ENCODE measurements around the gene OSBPL1A. TPM values are rescaled to one million over a fixed set of nuclear protein-coding genes. Genes with fewer than 3 reads are reported as not detected.
A peak's percentile ranks its signal among the peaks of the same experiment; 100 is the strongest.

Gene OSBPL1A
- total RNA-seq, 2 donors from 2014 or later = 2.0 TPM; not detected in 1

DNA sequence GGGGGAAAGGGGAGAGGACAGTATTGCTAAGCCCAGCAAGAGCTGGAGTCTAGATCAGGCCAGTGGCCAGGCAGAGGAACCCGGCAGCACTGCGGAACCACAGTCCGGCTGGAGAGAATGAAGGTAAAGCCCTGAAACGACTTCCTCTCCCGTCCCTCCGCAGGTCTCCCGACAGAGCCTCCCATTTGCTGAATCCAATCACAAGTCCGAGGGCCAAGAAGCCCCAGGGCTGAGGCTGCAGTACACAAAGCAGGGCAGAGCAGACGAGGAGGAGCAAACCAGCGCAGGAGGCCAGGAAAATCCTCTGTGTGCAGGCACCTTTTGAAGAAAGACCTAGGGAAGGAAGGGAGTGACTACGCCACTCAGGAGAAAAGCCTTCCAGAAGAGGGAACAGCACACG lies 104.4 kb downstream of the OSBPL1A start:
- no peaks in the 10 kb centered on the region for H3K4me1 Mint-ChIP-seq (ENCODE audit: low read depth in 2 of 2)
- no peak for DNase-seq (ENCODE audit: low spot score)
- H3K36me3 Mint-ChIP-seq = no peaks in the 10 kb centered on the region
- H3K27me3 Mint-ChIP-seq = peaks cover 16 to 40% of the 10 kb centered on the region in 2 donors
- H3K9me3 Mint-ChIP-seq = no peaks in the 10 kb centered on the region
- H3K4me3 Mint-ChIP-seq = no peak overlapping the region
- no peak for ATAC-seq
- no peak overlapping the region for H3K27ac Mint-ChIP-seq

DNA sequence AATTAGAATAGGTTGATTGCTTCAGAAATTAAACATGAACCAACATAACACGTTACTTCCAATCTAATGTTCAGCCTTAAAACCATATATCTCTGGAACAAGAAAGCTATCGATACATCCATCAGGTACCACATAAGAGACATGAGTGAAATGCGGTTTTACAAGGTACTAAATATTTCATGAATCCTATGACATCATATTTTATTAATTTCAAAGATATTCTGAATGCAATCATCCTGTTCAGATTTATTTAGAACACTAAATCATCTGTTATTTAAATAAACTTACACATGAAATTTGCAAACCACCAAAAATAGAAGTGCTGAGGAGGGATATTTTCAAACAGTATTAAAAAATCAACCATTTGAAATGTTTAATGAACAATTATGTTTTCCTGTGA lies 119.0 kb downstream of the OSBPL1A start:
- no peak overlapping the region for H3K27ac Mint-ChIP-seq
- ATAC-seq (no peak), DNase-seq (ENCODE audit: low spot score) (no peak)
- no peaks in the 10 kb centered on the region for H3K36me3 Mint-ChIP-seq
- H3K4me1 Mint-ChIP-seq (ENCODE audit: low read depth in 2 of 2) = no peaks in the 10 kb centered on the region
- H3K9me3 Mint-ChIP-seq = no peaks in the 10 kb centered on the region
- H3K27me3 Mint-ChIP-seq = peaks cover 16 to 24% of the 10 kb centered on the region in 2 donors
- H3K4me3 Mint-ChIP-seq = no peak overlapping the region

DNA sequence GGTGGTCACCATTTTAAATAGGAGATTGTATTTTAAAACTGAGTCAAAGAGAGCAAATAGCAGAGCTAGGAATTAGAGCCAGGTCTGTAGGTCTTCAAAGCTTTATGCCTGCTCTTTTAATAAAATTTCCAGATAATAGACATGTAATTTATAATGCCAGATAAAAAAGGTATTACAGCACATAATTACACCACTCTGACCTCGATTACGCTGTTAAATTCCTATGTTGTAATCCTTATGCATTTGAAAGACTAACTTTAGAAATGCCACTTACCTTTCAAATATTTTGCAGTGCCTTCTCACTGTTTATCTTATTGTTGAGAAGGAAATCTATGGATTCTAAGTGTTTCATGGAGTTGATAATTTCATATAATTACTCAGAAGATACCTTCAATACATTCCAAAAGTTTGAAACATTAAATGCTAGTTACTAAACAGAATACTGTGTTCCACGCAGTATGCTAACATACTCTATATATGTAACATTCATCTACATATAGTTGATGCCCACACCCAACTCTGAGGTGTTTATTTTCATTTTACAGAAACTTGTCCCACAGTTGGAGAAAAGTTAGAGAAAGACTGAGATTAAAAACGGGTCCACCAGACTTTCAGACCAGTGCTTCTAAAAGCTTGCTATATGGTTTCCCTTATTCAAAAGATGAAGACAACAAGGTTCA lies 120.0 kb downstream of the OSBPL1A start:
- DNase-seq (ENCODE audit: low spot score) (no peak), ATAC-seq (no peak)
- peaks cover 17 to 20% of the 10 kb centered on the region in 2 donors for H3K27me3 Mint-ChIP-seq
- no peaks in the 10 kb centered on the region for H3K4me1 Mint-ChIP-seq (ENCODE audit: low read depth in 2 of 2)
- H3K27ac Mint-ChIP-seq = no peak overlapping the region
- no peaks in the 10 kb centered on the region for H3K9me3 Mint-ChIP-seq
- H3K4me3 Mint-ChIP-seq = no peak overlapping the region
- no peaks in the 10 kb centered on the region for H3K36me3 Mint-ChIP-seq

DNA sequence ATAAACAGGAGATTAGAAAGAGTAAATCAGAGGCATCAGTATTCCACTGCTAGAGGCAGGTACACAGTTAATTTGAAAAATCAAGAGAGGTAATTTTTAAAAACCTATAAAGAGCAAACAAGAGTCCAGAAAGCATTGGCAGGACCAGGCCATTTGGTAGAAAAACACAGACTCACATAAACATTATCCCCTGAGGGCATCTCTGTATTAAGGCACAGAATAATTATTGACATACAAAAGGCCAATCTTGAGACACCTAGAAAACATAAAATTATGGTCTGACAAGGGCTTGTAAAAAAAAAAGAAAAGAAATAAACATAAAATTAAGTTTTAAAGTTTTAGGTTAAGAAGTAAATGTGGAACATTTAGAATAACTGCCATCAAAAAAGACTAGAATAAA lies 120.6 kb downstream of the OSBPL1A start:
- no peak for ATAC-seq
- H3K9me3 Mint-ChIP-seq = no peaks in the 10 kb centered on the region

DNA sequence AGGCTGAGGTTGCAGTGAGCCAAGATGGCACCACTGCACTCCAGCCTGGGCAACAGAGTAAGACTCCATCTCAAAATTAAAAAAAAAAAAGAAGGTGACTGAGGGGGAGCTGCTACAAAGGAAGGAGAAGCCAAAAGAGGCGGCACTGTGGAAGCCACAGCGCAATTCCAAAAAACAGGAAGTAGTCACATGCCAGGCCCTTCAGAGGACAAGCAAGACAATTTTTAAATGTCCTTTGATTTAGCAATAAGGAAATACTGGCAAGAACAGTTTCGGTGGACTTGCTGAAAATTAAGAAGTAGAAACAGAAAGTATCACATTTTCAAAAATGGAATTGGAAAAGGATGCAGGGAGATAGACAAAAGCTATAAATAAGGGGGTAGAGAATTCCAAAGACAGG lies 122.8 kb downstream of the OSBPL1A start:
- Mint-ChIP-seq H3K27me3 (peaks cover 28 to 39% of the 10 kb centered on the region in 2 donors), H3K27ac (no peak overlapping the region), H3K36me3 (no peaks in the 10 kb centered on the region), H3K4me1 (ENCODE audit: low read depth in 2 of 2) (no peaks in the 10 kb centered on the region), H3K9me3 (no peaks in the 10 kb centered on the region), H3K4me3 (no peak overlapping the region)
- ATAC-seq = no peak
- no peak for DNase-seq (ENCODE audit: low spot score)

More for the DNA sequence above, 120.6 kb downstream of the OSBPL1A start:
- no peaks in the 10 kb centered on the region for H3K4me1 Mint-ChIP-seq (ENCODE audit: low read depth in 2 of 2)
- H3K27ac Mint-ChIP-seq = no peak overlapping the region
- DNase-seq (ENCODE audit: low spot score) = no peak
- H3K27me3 Mint-ChIP-seq = peaks cover 20 to 25% of the 10 kb centered on the region in 2 donors
- no peaks in the 10 kb centered on the region for H3K36me3 Mint-ChIP-seq
- no peak overlapping the region for H3K4me3 Mint-ChIP-seq

DNA sequence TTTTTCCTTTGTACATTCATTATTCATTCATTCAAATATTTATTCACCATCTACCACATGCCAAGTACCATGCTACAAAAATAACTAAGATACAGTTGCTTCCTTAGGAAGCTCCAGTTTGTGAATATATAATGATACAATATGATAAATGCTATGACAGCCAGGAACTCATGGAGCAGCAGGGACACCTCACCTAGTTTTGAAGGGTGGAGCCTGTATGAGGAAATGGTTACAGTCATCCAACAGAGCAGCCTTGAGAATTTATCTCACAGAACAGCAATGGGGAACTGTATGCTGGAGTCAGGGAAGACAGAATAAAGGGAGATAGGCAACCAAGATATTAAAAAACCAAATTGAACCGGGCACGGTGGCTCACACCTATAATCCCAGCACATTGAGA lies 124.0 kb downstream of the OSBPL1A start:
- DNase-seq (ENCODE audit: low spot score) (no peak), ATAC-seq (no peak)
- no peaks in the 10 kb centered on the region for H3K4me1 Mint-ChIP-seq (ENCODE audit: low read depth in 2 of 2)
- H3K27ac Mint-ChIP-seq = no peak overlapping the region
- peaks cover 32 to 49% of the 10 kb centered on the region in 2 donors for H3K27me3 Mint-ChIP-seq
- H3K36me3 Mint-ChIP-seq = no peaks in the 10 kb centered on the region
- no peak overlapping the region for H3K4me3 Mint-ChIP-seq
- no peaks in the 10 kb centered on the region for H3K9me3 Mint-ChIP-seq

DNA sequence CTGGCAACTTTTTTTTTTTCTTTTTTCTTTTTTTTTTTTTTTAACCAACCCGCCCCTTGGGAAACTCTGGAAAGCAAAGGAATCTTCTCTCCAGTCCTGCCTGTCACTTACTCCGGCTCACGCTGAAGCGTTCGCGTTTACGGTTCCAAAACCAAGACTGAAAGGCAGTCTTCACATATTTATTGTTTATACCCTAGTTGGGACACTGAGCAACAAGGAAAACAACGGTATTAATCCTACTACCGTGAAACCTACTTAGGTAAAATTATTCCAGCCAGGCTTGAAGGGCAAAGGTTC lies 125.4 kb downstream of the OSBPL1A start:
- no peak for ATAC-seq
- Mint-ChIP-seq H3K4me3 (peak overlapping the region; percentile 49), H3K27ac (no peak overlapping the region), H3K9me3 (no peaks in the 10 kb centered on the region), H3K27me3 (peaks cover 37 to 54% of the 10 kb centered on the region in 2 donors), H3K4me1 (ENCODE audit: low read depth in 2 of 2) (no peaks in the 10 kb centered on the region), H3K36me3 (no peaks in the 10 kb centered on the region)
- DNase-seq (ENCODE audit: low spot score) = no peak

DNA sequence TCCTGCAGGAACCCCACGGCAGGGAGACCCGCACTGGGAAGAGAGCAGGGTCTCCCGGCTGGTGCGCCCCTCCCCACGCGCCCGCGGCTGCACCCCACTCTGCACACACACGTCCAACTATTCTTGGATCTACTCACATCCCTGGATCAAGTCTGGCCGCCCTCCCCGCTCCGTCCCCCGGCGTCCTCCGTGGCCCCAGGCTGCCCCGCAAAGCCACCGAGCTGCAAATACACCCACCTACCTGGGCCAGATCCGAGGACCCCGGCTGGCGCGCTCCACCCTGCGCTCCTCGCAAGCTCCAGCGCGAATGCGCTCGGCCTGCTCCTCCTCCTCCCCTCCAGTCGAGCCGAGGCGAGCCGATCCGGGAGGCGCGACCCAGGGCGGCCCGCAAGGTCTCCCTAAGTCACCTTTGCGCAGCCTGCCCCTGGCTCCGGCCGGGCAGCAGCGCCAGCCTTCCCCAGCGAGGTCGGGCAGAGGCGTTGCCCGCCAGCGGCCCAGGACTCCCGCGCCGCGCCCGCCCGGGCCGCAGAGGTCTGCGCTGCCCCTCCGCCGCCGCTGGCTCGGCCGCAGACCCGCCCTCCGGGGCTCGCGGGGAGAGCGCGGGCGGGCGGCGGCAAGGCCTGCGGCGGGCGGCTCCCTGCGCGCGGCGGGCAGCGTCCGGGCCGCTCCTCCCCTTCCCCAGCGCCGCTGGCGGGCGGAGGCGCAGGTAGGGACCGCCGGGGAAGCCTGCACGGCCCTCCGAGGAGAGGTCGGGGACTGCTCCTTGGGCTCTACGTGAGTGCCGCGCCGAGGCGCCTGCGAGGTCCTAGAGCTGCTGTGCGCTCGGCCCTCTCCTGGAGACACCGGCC lies 126.0 kb downstream of the OSBPL1A start:
- no peaks in the 10 kb centered on the region for H3K36me3 Mint-ChIP-seq
- no peak for DNase-seq (ENCODE audit: low spot score)
- H3K4me3 Mint-ChIP-seq = peak overlapping the region; percentile 49
- H3K27me3 Mint-ChIP-seq = peaks cover 34 to 54% of the 10 kb centered on the region in 2 donors
- no peaks in the 10 kb centered on the region for H3K9me3 Mint-ChIP-seq
- H3K27ac Mint-ChIP-seq = no peak overlapping the region
- peak; percentile 59 to 65 for ATAC-seq
- H3K4me1 Mint-ChIP-seq (ENCODE audit: low read depth in 2 of 2) = no peaks in the 10 kb centered on the region

DNA sequence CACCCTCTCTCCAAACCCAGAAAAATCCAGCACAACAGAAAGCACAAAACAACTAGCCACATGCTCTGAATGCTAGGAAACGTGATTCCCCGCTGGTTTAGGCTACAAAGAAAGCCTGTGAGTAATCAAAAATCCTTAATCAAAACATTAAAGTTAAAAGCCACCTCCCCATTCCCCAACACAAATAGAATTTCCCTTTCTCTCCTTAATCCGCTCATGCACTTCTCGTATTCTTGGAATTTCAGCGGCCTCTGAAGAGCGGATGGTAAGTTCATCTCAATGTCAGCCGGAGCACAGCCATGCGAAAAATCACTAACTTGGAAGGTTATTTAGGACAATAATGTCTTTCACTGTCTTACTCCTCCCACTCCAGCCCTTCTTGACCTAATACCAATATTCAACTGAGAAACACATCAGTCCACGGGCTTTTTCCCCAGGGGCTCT lies 126.7 kb downstream of the OSBPL1A start:
- peaks cover 37 to 60% of the 10 kb centered on the region in 2 donors for H3K27me3 Mint-ChIP-seq
- H3K4me1 Mint-ChIP-seq (ENCODE audit: low read depth in 2 of 2) = no peaks in the 10 kb centered on the region

DNA sequence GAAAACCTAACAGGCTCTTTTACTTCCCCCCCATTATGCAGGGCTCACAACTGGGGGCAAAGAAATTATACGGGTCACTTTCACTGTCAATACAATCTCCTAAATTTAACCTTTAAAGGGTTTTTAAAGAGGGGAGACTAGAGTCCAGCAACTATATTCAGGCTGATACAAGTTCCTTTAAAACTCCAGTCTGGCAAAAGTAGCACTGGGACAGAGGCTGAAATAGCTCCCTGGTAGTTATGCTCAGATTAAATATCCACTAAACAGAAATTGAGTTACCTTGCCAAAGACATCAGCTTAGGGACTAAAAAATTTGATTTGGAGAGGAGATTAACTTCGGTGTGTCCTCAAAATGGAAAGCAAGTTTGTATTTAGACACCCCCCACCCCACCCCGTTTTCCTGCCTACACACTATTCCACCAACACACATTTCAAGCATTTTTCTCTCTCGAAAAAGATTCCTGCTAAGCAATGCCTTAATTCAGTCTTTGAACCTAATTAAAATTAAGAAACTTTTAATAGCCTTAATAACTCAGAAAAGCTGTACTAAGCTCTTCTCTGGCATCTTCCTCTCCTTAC lies 127.2 kb downstream of the OSBPL1A start:
- Mint-ChIP-seq H3K27me3 (peaks cover 41 to 66% of the 10 kb centered on the region in 2 donors), H3K27ac (no peak overlapping the region), H3K4me3 (no peak overlapping the region), H3K9me3 (no peaks in the 10 kb centered on the region), H3K36me3 (no peaks in the 10 kb centered on the region), H3K4me1 (ENCODE audit: low read depth in 2 of 2) (no peaks in the 10 kb centered on the region)
- DNase-seq (ENCODE audit: low spot score) = no peak
- ATAC-seq = no peak

More for the DNA sequence above, 126.7 kb downstream of the OSBPL1A start:
- no peak for ATAC-seq
- Mint-ChIP-seq H3K36me3 (no peaks in the 10 kb centered on the region), H3K4me3 (no peak overlapping the region), H3K9me3 (no peaks in the 10 kb centered on the region), H3K27ac (no peak overlapping the region)
- no peak for DNase-seq (ENCODE audit: low spot score)

DNA sequence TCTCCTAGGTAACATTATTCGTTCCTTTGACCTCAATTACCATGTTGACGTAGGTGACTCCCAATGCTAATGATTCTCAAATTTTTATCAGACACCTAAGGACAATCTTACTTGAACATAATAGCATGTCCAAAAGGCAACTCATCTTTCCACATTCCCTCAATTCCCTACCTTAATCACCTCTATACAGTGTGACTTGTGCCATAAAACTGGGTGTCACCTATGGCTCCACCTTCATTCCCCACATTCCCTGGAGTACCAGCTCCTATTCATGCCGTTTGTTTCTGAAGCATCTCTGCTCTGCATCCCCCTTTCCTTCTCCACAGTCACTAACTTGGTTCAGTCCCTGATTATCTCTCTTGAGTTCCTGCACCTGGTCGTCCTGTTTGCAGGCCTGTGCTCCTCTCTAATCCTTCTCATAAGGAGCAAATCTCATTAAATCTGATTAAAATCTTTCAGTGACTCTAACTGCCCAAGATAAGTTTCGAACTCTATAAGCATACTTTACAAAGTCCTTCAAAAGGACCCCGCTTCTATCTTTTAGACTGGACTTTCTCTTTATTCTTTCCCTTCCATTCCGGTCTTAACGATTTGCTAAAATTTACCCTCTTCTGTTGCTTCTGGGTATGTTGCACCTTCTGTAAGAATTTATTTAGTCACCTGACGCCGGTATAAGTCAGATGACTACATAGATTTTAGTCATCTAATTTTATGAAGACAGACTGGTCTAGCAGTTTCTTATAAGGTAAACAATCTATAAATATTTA lies 128.7 kb downstream of the OSBPL1A start:
- DNase-seq (ENCODE audit: low spot score) (no peak), ATAC-seq (no peak)
- Mint-ChIP-seq H3K36me3 (no peaks in the 10 kb centered on the region), H3K4me1 (ENCODE audit: low read depth in 2 of 2) (no peaks in the 10 kb centered on the region), H3K27ac (no peak overlapping the region), H3K27me3 (peaks cover 33 to 53% of the 10 kb centered on the region in 2 donors), H3K4me3 (no peak overlapping the region), H3K9me3 (no peaks in the 10 kb centered on the region)

DNA sequence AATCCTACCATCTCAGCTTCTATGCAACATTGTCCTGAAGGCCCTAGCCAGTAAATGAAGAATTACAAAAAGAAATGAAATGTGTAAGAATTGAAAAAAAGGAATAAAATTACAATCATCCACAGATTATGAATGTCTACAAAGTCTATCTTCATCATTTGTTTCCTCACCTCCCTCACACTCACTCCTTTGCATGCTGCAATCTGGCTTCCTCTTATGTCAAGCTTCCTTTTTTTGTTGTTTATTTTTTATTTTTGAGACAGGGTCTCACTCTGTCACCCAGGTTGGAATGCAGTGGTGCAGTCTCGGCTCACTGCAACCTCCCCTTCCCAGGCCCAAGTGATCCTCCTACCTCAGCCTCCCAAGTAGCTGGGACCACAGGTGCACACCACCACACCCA lies 129.7 kb downstream of the OSBPL1A start:
- Mint-ChIP-seq H3K27me3 (peaks cover 27 to 46% of the 10 kb centered on the region in 2 donors), H3K36me3 (no peaks in the 10 kb centered on the region), H3K4me3 (no peak overlapping the region), H3K27ac (no peak overlapping the region), H3K9me3 (no peaks in the 10 kb centered on the region), H3K4me1 (ENCODE audit: low read depth in 2 of 2) (no peaks in the 10 kb centered on the region)
- ATAC-seq (no peak), DNase-seq (ENCODE audit: low spot score) (no peak)

DNA sequence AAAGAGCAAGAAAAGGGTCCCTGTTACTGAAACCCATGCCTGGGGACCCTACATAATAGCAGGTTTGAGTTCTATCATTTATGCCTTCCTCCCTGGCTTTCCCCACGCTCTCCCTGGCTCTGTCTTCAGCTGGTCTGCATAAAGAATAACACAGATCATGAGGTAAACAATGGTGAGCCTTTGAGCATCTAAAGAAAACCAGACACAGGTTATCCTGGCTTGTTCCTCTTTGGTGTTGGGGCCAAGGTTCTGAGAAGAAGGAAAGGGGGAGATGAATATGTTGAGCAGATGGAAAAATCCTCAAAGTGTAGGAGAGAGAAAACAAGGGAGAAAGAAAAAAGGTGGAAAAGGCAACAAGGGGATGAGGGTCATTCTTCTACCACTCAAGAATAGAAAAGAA lies 131.5 kb downstream of the OSBPL1A start:
- H3K27ac Mint-ChIP-seq = no peak overlapping the region
- no peak overlapping the region for H3K4me3 Mint-ChIP-seq
- ATAC-seq = no peak
- H3K4me1 Mint-ChIP-seq (ENCODE audit: low read depth in 2 of 2) = no peaks in the 10 kb centered on the region
- H3K36me3 Mint-ChIP-seq = no peaks in the 10 kb centered on the region
- H3K9me3 Mint-ChIP-seq = no peaks in the 10 kb centered on the region
- DNase-seq (ENCODE audit: low spot score) = no peak
- peaks cover 24 to 41% of the 10 kb centered on the region in 2 donors for H3K27me3 Mint-ChIP-seq
